Fibroblast of skin of right quadriceps (primary cell): ENCODE measurements around the gene CYP51A1.
"Not testable (repeated sequence)": the region's sequence is repeated elsewhere in the genome, so short reads cannot be mapped to it uniquely, and the experiment has no call there.

Experiments
- DNase-seq: peaks from one replicate; pipeline ENCODE4 v3.0.0-alpha.2; 2013

The CYP51A1 gene

GRCh38 chr7:92134271-92135051, at the start of gene CYP51A1:
TSS of gene CYP51A1 (minus strand) at chr7:92134477. CDS start at chr7:92134364, 113 bp downstream.
- peak; percentile 94 for DNase-seq

DNA sequence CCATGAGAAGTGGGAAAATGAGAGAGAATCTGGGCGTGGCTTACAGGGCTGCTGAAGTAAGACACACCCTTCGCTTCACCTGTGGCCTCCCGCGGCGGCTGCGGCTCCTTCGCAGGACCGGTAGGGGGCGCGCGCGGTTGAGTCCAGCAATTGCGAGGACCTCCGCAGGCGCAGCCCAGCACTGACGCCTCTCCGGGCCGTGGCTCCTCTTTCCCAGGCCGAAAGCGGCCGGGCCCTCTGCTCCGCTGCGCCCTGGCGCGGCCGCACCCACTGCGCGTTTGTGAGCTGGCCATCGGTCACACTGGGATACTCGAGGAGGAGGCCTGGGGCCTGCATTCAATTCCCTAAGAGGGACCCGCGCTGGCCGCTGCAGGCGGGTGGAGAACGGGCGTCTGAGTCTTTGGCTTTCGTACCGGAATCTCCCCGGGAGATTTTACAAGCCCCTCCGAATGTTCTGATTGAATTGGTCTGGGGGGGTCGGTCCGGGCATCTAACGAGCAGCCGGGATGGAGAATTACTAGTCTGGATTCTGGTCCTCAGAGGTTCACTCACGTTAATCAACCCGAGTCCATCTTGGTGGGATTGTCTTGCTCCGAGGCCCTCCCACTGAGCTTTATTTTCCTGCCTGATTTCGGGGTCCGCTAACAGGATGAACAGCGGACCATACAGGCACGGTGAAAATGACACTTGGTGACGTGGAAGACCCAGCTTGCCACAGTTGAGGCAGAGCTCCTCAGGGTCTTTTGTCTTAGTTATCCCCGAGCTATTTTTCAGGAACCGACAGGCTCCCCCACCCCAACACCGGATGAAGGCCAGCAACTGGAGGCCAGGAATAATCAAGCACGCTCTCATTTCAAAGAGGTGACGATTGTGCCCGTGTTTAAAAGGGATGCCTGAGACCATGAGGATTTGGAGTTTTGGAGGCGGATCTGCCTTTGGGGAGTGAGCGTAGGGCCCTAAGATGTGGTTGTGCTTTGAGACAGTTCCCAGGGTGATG, 44.9 kb upstream of the CYP51A1 start, which contains the start of gene LRRD1:
Gene LRRD1, minus strand, starts transcription at position 215 of the 997 bp plus-strand sequence. CDS start 13,940 bp downstream, outside the sequence.
- DNase-seq, result peak; percentile 77

DNA sequence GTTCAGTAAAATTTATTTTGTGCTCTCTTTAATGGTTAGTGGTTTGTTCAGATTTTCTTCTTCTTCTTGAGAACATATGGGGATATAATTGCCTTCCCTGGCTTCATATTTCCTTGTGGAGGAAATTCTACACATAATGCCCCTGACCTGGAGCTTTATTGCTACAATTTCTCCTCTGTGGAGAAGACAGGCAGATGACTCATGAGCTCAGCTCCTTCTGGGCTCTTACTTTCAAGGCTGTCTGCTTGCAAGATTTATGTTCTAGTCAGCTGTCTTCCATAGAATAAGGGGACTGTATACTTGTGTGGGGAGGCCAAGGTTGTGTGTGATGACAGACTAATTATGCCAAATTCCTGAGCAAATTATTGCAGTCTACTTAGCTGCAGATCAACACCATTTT, 43.1 kb upstream of the CYP51A1 start:
- peak; percentile 94 for DNase-seq

DNA sequence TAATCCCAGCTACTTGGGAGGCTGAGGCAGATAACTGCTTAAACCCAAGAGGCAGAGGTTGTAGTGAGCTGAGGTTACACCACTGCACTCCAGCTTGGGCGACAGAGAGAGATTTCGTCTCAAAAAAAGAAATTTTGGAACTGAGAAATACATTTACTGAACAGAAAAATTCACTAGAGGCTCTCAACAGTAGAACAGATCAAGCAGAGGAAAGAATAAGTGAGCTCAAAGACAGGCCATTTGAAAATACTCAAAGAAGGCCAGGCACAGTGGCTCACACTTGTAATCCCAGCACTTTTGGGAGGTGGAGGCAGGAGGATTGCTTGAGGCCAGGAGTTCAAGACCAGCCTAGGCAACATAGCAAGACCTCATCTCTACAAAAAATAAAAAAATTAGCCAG, 35.3 kb upstream of the CYP51A1 start:
- DNase-seq, result not testable (repeated sequence)

GRCh38 chr7:92161271-92161670, 27.0 kb upstream of the CYP51A1 start:
- no peak for DNase-seq

GRCh38 chr7:92158660-92159575, 24.6 kb upstream of the CYP51A1 start:
- peak; percentile 94 for DNase-seq

- no peak for DNase-seq
These were observed 22.7 kb upstream of the CYP51A1 start for GRCh38 chr7:92156990-92157389.

GRCh38 chr7:92155108-92155739, 20.9 kb upstream of the CYP51A1 start:
- no peak for DNase-seq

DNA sequence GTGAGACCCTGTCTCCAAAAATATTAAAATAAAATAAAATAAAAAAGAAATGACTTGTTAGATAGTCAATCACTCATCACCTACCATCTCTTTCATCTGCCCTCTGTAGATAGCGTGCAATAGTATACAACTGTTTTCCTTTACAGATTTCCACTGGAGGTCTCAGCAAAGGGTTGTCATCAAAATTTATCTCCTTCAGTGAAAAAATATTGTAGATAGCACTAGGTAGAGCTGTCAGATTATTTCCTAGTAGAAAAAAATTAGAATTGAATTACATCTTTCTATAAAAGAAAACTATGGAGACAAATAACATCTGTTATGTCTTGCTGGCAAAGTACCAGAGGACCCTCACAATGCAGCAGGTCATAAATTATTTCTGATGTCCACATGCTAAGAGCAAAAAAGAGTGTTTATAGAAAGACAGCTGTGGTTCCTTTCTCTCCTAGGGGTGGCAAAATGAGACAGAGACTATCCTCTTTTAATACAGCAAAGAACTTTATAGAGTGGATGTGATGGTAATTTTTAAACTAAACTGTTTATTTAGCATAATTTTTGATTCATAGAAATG, 16.3 kb upstream of the CYP51A1 start:
- no peak for DNase-seq

GRCh38 chr7:92149736-92150239, 15.5 kb upstream of the CYP51A1 start:
- no peak for DNase-seq

DNA sequence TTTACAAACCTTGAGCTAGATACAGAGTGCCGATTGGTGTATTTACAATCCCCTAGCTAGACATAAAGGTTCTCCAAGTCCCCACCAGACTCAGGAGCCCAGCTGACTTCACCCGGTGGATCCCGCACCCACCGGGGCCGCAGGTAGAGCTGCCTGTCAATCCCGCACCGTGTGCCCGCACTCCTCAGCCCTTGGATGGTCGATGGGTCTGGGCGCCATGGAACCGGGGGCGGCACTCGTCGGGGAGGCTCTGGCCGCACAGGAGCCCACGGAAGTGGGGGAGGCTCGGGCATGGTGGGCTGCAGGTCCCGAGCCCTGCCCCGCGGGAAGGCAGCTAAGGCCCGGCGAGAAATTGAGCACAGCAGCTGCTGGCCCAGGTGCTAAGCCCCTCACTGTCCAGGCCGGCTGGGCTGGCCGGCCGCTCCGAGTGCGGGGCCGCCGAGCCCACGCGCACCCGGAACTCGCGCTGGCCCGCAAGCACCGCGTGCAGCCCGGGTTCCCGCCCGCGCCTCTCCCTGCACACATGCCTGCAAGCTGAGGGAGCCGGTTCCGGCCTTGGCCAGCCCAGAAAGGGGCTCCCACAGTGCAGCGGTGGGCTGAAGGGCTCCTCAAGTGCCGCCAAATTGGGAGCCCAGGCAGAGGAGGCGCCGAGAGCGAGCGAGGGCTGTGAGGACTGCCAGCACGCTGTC, 9.1 kb upstream of the CYP51A1 start:
- DNase-seq, result not testable (repeated sequence)

GRCh38 chr7:92142791-92143190, 8.5 kb upstream of the CYP51A1 start:
- DNase-seq, result not testable (repeated sequence)

- DNase-seq, result no peak
These were observed 6.9 kb upstream of the CYP51A1 start for GRCh38 chr7:92141161-92141560.

DNA sequence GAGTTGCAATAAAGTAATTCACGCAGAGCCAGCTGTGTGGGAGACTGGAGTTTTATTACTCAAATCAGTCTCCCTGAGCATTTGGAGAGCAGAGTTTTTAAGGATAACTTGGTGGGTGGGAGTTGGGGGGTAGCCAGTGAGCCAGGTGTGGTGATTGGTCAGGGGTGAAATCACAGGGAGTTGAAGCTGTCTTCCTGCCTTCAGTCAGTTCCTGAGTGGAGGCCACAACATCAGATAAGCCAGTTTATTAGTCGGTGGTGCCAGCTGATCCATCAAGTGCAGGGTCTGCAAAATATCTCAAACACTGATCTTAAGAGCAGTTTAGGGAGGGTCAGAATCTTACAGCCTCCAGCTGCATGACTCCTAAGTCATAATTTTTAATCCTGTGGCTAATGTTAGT, 3.3 kb upstream of the CYP51A1 start:
- no peak for DNase-seq

- DNase-seq, result peak; percentile 28
These were observed 994 bp upstream of the CYP51A1 start for GRCh38 chr7:92135052-92135889.

DNA sequence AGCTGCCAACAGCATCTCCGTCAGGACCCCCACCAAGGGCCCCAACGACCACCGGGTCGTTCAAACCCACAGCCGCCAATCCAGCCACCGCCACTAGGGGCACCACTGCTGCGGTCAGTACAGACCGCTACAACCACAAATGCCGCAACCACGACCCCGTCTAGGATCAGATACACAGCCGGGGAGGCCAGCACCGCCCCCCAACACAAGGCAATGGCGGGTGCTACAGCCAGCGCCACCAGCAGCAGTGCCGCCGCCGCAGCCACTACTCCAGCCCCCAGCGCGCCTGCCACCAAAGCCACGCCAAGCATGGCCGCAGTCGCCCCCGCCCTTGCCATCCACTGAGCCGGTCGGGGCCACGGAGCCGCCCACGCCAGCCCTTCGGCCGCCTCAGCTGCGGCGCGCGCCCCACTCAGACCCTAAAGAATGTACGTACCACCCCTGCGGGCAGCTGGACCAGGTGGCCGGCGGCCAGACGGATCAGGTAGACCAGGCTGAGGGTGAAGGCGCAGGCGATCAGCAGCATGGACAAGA, 473 bp downstream of the CYP51A1 start:
- peak; percentile 55 for DNase-seq

DNA sequence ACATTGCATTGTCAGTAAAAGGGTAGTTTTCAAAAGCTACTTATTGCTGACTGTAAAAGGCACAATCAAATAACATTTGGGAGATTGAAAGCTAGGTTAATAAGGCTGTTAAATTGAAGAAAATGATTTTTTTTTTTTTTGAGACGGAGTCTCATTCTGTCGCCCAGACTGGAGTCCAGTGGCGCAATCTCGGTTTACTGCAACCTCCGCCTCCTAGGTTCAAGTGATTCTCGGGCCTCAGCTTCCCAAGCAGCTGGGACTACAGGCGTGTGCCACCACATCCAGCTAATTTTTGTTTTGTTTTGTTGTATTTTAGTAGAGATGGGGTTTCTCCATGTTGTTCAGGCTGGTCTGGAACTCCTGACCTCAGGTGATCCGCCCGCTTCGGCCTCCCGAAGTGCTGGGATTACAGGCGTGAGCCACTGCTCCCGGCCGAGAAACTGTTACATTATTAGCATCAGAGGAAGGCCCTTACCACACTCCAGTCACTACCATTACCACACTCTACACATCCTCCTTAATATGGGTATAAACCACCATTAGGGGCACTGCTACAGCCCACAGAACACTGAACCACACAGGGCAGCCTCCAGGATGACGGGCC, 1.0 kb downstream of the CYP51A1 start:
- DNase-seq, result no peak

DNA sequence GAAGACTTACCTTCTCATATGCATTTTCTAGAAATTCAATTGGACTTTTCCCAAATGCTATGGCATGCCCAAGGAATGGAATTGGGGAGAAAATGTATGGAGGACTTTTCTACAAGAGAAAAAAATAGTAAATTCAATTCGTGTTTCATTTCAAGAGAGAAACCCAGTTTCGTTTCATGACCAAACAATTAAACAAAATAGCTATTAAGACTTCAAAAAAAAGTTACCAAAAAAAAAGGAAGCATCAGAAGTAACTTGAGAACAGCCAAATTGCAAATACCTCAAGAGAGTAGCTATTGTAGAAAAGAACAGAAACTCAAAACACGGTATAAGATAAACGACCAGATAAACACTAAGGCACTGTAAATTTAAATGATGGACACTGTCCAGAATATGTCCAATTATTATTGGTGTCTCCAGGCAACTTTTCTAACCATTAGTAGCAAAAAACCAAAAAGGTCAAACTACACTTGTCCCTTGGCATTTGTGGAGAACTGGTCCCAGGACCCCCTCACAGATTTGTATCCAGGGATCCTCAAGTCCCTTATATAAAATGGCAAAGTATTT, 2.4 kb downstream of the CYP51A1 start:
- no peak for DNase-seq

GRCh38 chr7:92131093-92131492, 3.2 kb downstream of the CYP51A1 start:
- no peak for DNase-seq
